Measurements from ENCODE around the gene DCLK2.

DCLK2 gene

DNA sequence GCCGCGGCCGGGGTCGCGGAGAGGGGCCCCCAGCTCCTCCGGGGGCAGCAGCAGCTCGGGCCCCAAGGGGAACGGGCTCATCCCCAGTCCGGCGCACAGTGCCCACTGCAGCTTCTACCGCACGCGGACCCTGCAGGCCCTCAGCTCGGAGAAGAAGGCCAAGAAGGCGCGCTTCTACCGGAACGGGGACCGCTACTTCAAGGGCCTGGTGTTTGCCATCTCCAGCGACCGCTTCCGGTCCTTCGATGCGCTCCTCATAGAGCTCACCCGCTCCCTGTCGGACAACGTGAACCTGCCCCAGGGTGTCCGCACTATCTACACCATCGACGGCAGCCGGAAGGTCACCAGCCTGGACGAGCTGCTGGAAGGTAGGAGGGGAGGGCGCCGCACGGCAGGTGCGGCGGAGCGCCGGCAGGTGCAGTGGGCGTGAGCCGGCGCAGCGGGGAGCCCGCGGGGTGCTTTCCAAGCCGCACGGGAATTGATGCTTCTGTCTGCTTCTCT is 886 bp downstream of the DCLK2 start:
- intact Hi-C loops (cut with micrococcal nuclease), result loop anchor here (5.0 kb wide), 1 partner anchor 48 kb away; no protein-coding TSS in a partner anchor
- H3K9me3 Mint-ChIP-seq, result no peaks in the 10 kb centered on the region
- peaks cover 19% of the 10 kb centered on the region for H3K4me1 Mint-ChIP-seq (ENCODE audit: low read depth)
- H3K4me3 Mint-ChIP-seq, result peak overlapping the region; percentile 73
- no peaks in the 10 kb centered on the region for H3K36me3 Mint-ChIP-seq (ENCODE audit: low read depth)
- H3K27ac Mint-ChIP-seq, result no peak overlapping the region
- peaks cover 53% of the 10 kb centered on the region for H3K27me3 Mint-ChIP-seq

DNA sequence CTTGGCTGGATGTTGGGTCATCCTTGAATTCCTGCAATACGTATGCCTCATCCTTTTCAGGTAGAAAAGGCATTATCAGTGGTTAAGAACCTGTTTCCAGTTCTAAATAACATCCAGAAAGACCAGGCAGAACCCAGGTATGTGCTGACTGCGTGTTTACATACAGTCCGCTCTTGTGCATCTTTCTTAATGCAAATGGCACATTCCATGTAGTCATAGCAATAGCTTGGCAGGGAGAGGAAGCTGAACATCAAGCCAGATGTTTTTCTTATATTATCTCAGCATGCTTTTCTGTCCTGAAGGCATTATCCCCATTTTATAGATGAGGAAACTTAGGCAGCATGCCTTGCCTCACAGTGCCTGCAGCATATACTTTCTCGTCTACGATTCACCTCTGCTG is 2.1 kb downstream of the DCLK2 start:
- peaks cover 49% of the 10 kb centered on the region for H3K27me3 Mint-ChIP-seq
- intact Hi-C loops (cut with micrococcal nuclease), result no loop called here

DNA sequence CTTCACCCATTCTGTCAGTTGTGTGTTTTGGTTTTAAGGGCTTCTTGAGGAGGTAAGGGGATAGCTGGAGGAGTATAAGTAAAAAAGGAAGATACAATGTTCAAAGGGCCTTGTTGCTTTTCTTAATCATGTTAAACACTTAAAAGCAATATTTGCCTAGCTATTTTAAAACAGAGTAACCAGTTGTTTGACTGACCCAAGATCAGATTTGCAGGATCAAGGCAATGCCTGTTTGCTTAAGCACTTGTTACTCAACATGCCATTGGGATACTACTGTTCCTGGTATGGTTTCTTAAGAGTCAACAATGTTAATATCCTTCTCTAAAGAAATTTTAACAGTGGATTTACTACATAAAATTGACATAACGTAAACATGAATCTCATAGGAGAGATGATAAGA is 2.6 kb downstream of the DCLK2 start:
- Mint-ChIP-seq H3K27me3 (peaks cover 43% of the 10 kb centered on the region), H3K4me1 (ENCODE audit: low read depth) (peaks cover 19% of the 10 kb centered on the region)
- intact Hi-C loops (cut with micrococcal nuclease), result no loop called here

More for the DNA sequence above, 2.1 kb downstream of the DCLK2 start:
- Mint-ChIP-seq H3K27ac (no peak overlapping the region), H3K4me3 (no peak overlapping the region), H3K36me3 (ENCODE audit: low read depth) (no peaks in the 10 kb centered on the region), H3K4me1 (ENCODE audit: low read depth) (peaks cover 19% of the 10 kb centered on the region), H3K9me3 (no peaks in the 10 kb centered on the region)

GRCh38 chr4:150082241-150082640 is 4.0 kb downstream of the DCLK2 start:
- no peaks in the 10 kb centered on the region for H3K9me3 Mint-ChIP-seq
- no peak overlapping the region for H3K4me3 Mint-ChIP-seq
- peaks cover 19% of the 10 kb centered on the region for H3K4me1 Mint-ChIP-seq (ENCODE audit: low read depth)
- peaks cover 32% of the 10 kb centered on the region for H3K27me3 Mint-ChIP-seq
- intact Hi-C loops (cut with micrococcal nuclease), result no loop called here
- H3K27ac Mint-ChIP-seq, result no peak overlapping the region
- H3K36me3 Mint-ChIP-seq (ENCODE audit: low read depth), result no peaks in the 10 kb centered on the region

More for the DNA sequence above, 2.6 kb downstream of the DCLK2 start:
- no peak overlapping the region for H3K4me3 Mint-ChIP-seq
- H3K36me3 Mint-ChIP-seq (ENCODE audit: low read depth), result no peaks in the 10 kb centered on the region
- H3K9me3 Mint-ChIP-seq, result no peaks in the 10 kb centered on the region
- no peak overlapping the region for H3K27ac Mint-ChIP-seq

DNA sequence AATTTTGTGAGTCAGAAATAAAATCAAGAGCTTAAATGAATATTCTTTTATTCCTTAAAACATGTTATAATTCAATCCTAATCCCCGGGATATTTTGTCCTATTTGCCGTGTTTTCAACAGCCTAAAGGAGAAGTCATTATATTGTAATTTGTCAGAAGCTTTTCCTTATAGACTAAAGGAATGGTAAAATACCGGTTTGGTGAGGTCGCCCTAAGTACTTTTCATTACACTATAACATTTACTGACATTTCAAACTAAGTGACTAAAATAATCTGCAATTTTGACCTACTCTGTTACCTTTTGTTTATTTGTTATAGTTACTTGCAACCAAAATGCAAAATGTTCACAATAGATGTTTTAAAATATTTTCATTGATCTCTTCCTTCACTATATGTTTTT is 8.8 kb downstream of the DCLK2 start:
- no peaks in the 10 kb centered on the region for H3K36me3 Mint-ChIP-seq (ENCODE audit: low read depth)
- H3K9me3 Mint-ChIP-seq, result no peaks in the 10 kb centered on the region
- H3K4me3 Mint-ChIP-seq, result no peak overlapping the region
- H3K27me3 Mint-ChIP-seq, result peaks cover 5% of the 10 kb centered on the region
- H3K27ac Mint-ChIP-seq, result no peak overlapping the region
- intact Hi-C loops (cut with micrococcal nuclease), result no loop called here
- H3K4me1 Mint-ChIP-seq (ENCODE audit: low read depth), result no peaks in the 10 kb centered on the region

- Mint-ChIP-seq H3K4me3 (no peak overlapping the region), H3K36me3 (ENCODE audit: low read depth) (no peaks in the 10 kb centered on the region), H3K4me1 (ENCODE audit: low read depth) (no peaks in the 10 kb centered on the region), H3K27ac (no peak overlapping the region), H3K27me3 (no peaks in the 10 kb centered on the region), H3K9me3 (no peaks in the 10 kb centered on the region)
- intact Hi-C loops (cut with micrococcal nuclease), result no loop called here
Observed at GRCh38 chr4:150089732-150090131, 11.5 kb downstream of the DCLK2 start.

DNA sequence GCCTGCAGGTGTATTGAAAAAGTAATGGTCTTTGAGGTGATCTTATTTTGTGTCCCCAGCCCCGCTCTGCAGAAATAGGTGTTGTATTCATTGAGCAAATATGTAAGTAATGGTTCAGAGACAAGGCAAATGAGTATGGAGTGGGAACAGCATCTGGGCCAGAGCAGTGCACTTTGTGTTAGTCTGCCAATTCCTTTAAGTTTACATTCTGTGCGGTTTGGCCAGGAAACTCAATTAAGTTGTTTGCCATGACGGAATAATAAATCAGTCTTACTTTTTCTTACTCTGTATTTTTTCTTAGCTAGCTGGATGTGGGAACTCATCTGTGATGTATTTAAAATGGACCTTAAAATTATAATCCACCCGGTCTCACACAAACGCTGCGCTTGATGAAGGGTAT is 12.6 kb downstream of the DCLK2 start:
- no peaks in the 10 kb centered on the region for H3K36me3 Mint-ChIP-seq (ENCODE audit: low read depth)
- intact Hi-C loops (cut with micrococcal nuclease), result no loop called here
- H3K4me3 Mint-ChIP-seq, result no peak overlapping the region
- H3K27me3 Mint-ChIP-seq, result no peaks in the 10 kb centered on the region
- H3K4me1 Mint-ChIP-seq (ENCODE audit: low read depth), result no peaks in the 10 kb centered on the region
- H3K27ac Mint-ChIP-seq, result no peak overlapping the region
- no peaks in the 10 kb centered on the region for H3K9me3 Mint-ChIP-seq

GRCh38 chr4:150094676-150095075 is 16.4 kb downstream of the DCLK2 start:
- intact Hi-C loops (cut with micrococcal nuclease), result no loop called here
- Mint-ChIP-seq H3K27me3 (no peaks in the 10 kb centered on the region), H3K4me1 (ENCODE audit: low read depth) (no peaks in the 10 kb centered on the region), H3K9me3 (no peaks in the 10 kb centered on the region), H3K36me3 (ENCODE audit: low read depth) (no peaks in the 10 kb centered on the region), H3K4me3 (no peak overlapping the region), H3K27ac (no peak overlapping the region)

- H3K36me3 Mint-ChIP-seq (ENCODE audit: low read depth), result no peaks in the 10 kb centered on the region
Observed at GRCh38 chr4:150096625-150097024, 18.4 kb downstream of the DCLK2 start.

DNA sequence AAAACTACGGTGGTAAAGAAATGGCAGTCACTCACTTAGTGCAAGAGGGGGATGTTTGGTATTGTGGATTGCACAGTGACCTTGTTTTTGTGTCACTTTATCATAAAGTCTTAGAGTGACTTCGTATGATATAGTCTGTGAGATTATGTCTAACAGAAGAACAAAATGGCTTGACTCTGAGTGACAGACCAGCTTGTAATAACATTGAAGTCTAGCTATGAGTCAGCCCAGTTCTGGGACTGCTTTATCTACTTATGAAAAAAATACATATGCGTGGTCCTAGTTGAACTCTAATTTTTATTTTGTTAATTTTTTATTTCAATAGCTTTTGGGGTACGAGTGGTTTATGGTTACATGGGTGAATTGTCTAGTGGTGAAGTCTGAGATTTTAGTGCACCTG is 20.0 kb downstream of the DCLK2 start:
- no peaks in the 10 kb centered on the region for H3K4me1 Mint-ChIP-seq (ENCODE audit: low read depth)
- H3K27me3 Mint-ChIP-seq, result no peaks in the 10 kb centered on the region
- H3K4me3 Mint-ChIP-seq, result no peak overlapping the region
- H3K9me3 Mint-ChIP-seq, result no peaks in the 10 kb centered on the region
- H3K36me3 Mint-ChIP-seq (ENCODE audit: low read depth), result no peaks in the 10 kb centered on the region
- H3K27ac Mint-ChIP-seq, result no peak overlapping the region
- intact Hi-C loops (cut with micrococcal nuclease), result no loop called here

More at GRCh38 chr4:150096625-150097024, 18.4 kb downstream of the DCLK2 start:
- H3K27ac Mint-ChIP-seq, result no peak overlapping the region
- no peaks in the 10 kb centered on the region for H3K4me1 Mint-ChIP-seq (ENCODE audit: low read depth)
- intact Hi-C loops (cut with micrococcal nuclease), result no loop called here
- H3K27me3 Mint-ChIP-seq, result no peaks in the 10 kb centered on the region
- no peaks in the 10 kb centered on the region for H3K9me3 Mint-ChIP-seq
- no peak overlapping the region for H3K4me3 Mint-ChIP-seq

DNA sequence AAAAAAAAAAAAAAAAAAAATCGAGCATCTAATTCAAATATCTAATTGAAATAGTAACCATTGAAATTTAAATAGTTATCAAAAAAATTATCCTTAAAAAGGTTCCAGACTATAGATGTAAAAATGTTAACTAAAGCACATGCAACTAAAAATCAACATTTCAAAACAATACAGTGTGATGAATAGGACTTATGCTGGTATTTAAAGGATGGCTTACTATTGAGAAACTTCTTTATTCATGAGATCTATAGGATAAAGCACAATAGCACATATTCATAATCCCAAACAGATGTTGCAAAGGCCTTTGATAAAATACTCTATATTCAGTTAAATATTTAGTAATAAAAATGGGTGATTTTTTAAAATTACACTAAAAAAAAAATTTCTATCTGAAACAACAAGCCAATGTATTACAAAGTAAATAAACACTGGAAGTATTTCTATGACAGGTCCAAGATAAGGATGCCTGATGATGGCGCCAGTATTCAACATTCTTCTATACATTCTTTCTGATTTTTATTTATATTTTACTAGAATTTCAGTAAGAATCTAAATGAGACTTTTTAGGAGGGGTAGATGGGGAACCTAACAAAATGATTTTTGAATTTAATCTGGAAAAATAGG is 26.3 kb downstream of the DCLK2 start:
- no peaks in the 10 kb centered on the region for H3K9me3 Mint-ChIP-seq
- H3K36me3 Mint-ChIP-seq (ENCODE audit: low read depth), result no peaks in the 10 kb centered on the region
- intact Hi-C loops (cut with micrococcal nuclease), result no loop called here
- H3K4me1 Mint-ChIP-seq (ENCODE audit: low read depth), result no peaks in the 10 kb centered on the region
- no peak overlapping the region for H3K4me3 Mint-ChIP-seq
- H3K27ac Mint-ChIP-seq, result no peak overlapping the region
- H3K27me3 Mint-ChIP-seq, result no peaks in the 10 kb centered on the region

- Mint-ChIP-seq H3K4me3 (no peak overlapping the region), H3K27ac (no peak overlapping the region), H3K9me3 (no peaks in the 10 kb centered on the region), H3K36me3 (ENCODE audit: low read depth) (no peaks in the 10 kb centered on the region), H3K27me3 (no peaks in the 10 kb centered on the region), H3K4me1 (ENCODE audit: low read depth) (no peaks in the 10 kb centered on the region)
- intact Hi-C loops (cut with micrococcal nuclease), result no loop called here
Observed at GRCh38 chr4:150106886-150107285, 28.6 kb downstream of the DCLK2 start.

DNA sequence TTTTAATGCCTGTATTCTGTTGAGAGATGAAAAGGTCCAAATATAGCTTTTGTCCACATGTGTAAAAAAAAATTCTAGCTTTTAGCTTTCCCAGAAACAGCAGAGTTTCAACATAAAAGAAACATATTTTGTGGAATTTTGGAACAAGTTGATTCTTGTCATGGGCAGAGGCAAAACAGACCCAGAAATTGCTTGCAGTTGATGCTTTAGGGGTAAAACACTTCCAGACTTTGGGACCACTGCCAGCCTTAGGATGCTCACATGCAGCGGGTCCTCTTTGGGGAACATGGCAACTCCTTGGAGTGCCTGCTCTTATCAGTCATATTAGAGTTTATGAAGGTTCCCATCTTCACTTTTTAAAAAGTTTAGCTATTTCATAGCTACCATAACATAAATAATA is 30.4 kb downstream of the DCLK2 start:
- H3K9me3 Mint-ChIP-seq, result peaks cover 6% of the 10 kb centered on the region
- no peaks in the 10 kb centered on the region for H3K36me3 Mint-ChIP-seq (ENCODE audit: low read depth)
- H3K4me1 Mint-ChIP-seq (ENCODE audit: low read depth), result no peaks in the 10 kb centered on the region
- intact Hi-C loops (cut with micrococcal nuclease), result no loop called here
- no peaks in the 10 kb centered on the region for H3K27me3 Mint-ChIP-seq
- H3K4me3 Mint-ChIP-seq, result no peak overlapping the region
- H3K27ac Mint-ChIP-seq, result no peak overlapping the region

DNA sequence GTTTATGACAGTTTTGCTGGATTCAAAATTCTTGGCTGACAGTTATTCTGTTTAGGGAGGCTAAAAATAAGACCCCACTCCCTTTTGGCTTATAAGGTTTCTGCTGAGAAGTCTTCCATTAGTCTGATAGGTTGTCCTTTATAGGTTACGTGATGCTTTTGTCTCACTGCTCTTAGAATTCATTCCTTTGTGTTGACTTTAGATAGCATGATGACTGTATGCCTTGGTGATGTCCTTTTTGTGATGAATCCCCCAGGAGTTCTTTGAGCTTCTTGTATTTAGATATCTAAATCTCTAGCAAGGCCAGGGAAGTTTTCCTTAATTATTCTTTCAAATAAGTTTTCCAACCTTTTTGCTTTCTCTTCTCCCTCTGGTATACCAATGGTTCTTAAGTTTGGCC is 36.4 kb downstream of the DCLK2 start:
- intact Hi-C loops (cut with micrococcal nuclease), result no loop called here
- Mint-ChIP-seq H3K4me3 (no peak overlapping the region), H3K27ac (no peak overlapping the region), H3K36me3 (ENCODE audit: low read depth) (no peaks in the 10 kb centered on the region), H3K27me3 (no peaks in the 10 kb centered on the region), H3K9me3 (peaks cover 25% of the 10 kb centered on the region), H3K4me1 (ENCODE audit: low read depth) (no peaks in the 10 kb centered on the region)

DNA sequence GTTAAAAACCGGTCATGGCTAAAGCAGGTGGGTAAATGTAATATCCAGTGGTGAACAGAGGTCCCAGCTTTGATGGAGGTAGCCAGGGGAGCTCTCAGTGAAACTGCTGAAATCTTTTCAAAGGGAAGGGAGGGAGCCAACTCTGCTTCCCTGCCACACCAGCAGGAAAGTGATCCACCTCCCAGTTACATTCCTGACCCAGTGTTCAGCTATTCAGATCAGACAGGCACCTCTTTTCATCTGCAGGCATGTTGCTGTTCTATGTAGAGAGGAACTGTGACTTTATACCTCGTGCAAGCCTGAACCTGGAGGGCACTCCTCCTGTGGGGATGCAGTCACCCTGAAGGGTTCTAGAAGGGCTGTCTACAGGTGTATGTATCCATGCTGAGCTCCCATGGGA is 37.6 kb downstream of the DCLK2 start:
- intact Hi-C loops (cut with micrococcal nuclease), result no loop called here
- H3K4me1 Mint-ChIP-seq (ENCODE audit: low read depth), result no peaks in the 10 kb centered on the region
- H3K4me3 Mint-ChIP-seq, result no peak overlapping the region
- no peaks in the 10 kb centered on the region for H3K36me3 Mint-ChIP-seq (ENCODE audit: low read depth)
- no peak overlapping the region for H3K27ac Mint-ChIP-seq
- H3K9me3 Mint-ChIP-seq, result peaks cover 25% of the 10 kb centered on the region
- no peaks in the 10 kb centered on the region for H3K27me3 Mint-ChIP-seq
